GM04504 (cell line): Measurements from ENCODE around the gene PAAF1.

Source experiments
- DNase-seq: peaks from one replicate; pipeline ENCODE4 v3.0.0-alpha.2; 2012; ENCODE audit warnings: low read depth

The PAAF1 gene

DNA sequence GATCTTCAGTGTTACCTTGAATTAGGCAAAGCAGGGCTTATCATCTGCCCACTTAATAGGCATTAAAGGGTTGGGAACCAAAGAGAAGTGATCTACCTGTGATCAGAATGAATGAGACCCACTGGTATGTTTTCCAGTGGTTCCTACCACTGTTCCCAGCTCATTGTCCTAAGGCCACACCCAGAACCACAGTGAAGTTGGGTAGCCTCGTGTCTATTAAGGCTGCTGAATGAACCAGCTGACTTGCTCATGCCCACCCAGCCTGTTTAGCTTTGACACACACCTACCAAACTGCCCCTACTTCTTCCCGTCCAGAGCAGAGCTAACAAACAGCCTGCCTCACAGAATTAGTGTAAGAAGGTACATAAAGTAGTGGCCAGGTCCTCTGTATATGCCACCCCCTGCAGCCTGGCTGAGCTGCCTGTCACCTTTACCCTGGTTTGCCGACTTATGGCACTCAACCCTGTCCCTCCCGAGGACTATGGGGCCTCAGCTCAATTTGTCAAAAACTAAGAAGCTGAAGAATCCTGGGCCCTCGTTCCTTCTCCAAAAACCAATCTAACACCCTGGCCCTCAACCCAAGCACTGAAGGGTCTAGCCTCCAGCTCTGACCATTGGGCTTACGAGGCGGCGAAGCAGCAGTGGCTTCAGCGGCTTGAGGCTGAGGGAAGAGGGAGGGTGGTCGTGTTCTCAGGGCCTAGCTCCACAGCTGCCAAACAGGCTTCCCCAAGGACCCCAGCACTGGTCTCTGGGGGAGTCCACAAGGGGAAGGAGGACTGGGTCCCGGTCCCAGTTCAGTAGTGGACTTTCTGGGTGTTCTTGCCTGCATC, 96.0 kb downstream of the PAAF1 start:
- no peak for DNase-seq

GRCh38 chr11:73974604-73975478, 98.0 kb downstream of the PAAF1 start:
- no peak for DNase-seq

DNA sequence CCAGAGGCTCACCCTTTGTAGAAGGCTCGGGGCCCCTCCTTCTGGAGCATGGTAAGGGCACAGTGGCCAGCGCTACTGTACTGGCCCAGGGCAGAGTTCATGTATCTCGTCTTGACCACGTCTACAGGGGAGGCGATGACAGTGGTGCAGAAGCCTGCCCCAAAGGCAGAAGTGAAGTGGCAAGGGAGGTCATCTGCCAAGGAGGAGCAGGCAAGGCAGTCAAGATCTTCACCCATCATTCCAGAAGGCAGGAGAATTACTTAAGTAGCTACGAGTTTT, 98.6 kb downstream of the PAAF1 start:
- no peak for DNase-seq

DNA sequence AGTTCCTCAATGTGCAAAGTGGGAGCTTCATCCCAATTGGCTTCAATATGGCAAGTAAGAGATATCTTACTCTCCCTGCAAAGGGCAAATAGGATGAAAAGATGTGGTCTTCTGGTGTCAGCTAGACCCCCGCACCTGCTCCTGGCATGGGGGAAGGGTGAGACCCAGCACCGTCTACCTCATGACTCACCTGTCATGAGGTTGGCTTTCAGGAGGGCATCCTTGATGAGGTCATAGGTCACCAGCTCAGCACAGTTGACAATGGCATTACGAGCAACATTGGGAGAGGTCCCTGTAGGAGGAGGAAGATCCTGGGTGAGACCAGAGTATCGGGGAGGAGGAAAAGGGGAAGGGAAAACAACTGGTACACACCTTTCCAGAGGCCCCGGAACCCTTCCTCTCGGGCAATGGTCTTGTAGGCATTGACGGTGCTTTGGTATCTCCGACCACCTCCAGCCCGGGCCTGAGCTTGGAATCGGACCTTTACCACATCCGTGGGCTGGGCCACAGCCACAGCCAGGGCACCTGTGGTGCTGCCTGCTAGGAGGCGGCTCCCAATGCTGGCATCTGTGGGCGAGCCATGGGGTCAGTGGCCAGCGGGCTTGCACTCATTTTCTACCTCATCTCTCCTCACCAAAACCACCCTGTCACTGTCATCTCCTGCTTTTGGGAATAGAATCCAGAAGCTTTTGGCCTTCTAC, 99.8 kb downstream of the PAAF1 start:
- DNase-seq, result no peak

DNA sequence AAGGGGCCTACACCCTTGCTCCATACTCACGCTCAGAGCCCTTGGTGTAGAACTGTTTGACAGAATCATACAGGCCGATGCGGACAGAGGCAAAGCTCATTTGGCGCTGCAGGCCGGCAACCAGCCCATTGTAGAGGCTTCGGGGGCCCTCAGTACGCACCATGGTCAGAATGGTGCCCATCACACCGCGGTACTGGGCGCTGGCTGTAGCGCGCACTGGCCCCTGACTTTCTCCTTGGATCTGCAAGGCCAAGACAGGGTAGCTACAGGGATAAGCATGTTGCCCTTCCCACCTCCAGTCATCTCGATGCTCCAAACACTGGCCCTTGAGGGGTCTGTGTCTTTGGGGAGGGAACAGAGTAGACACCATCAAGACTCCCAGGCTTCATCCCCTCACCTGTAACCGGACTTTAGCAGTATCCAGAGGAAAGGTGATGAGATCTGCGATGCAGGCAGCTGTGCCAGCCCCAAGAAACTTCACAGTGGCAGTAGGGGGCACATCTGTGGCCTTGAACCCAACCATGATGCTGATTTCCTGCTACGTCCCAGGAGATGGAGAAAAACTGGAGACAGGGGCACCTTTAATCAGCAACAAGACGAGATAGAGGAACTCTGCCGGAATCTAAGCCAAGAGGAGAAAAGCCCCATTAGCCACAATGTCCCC, 101.2 kb downstream of the PAAF1 start:
- DNase-seq, result no peak

GRCh38 chr11:73978576-73979086, 101.8 kb downstream of the PAAF1 start:
- DNase-seq, result no peak

GRCh38 chr11:73980001-73980961, 103.5 kb downstream of the PAAF1 start:
- DNase-seq, result no peak
